Stimulated activated CD4-positive, alpha-beta T cell treated with anti-CD3 and anti-CD28 coated beads, Interleukin-12 subunit alpha, Interleukin-12 subunit beta, amount 100 ng/mL, for 4 hours (primary cell): ENCODE data around the gene PLXNB2.
"Not testable (repeated sequence)": the region's sequence is repeated elsewhere in the genome, so short reads cannot be mapped to it uniquely, and the experiment has no call there.

Source experiments
- DNase-seq: peaks from one replicate; pipeline ENCODE4 v3.0.0-alpha.2; 2020

Gene PLXNB2

GRCh38 chr22:50306753-50307749, at the start of gene PLXNB2:
TSS of gene PLXNB2 (minus strand) at chr22:50307646. CDS start at chr22:50290584, 17,062 bp downstream.
- peak; percentile 25 for DNase-seq

- DNase-seq = no peak
Measured at GRCh38 chr22:50357222-50357621, 49.8 kb upstream of the PLXNB2 start.

GRCh38 chr22:50356186-50356585, 48.7 kb upstream of the PLXNB2 start:
- DNase-seq = no peak

GRCh38 chr22:50348058-50348457, 40.6 kb upstream of the PLXNB2 start:
- DNase-seq = no peak

- DNase-seq = no peak
Measured at GRCh38 chr22:50347157-50347556, 39.7 kb upstream of the PLXNB2 start.

- no peak for DNase-seq
Measured at GRCh38 chr22:50346470-50346869, 39.0 kb upstream of the PLXNB2 start.

- no peak for DNase-seq
Measured at GRCh38 chr22:50343541-50343935, 36.1 kb upstream of the PLXNB2 start.

- peak; percentile 93 for DNase-seq
Measured at GRCh38 chr22:50342651-50343540, 35.5 kb upstream of the PLXNB2 start, which contains the start of gene PPP6R2. TSS of gene PPP6R2 (plus strand) at chr22:50343327. CDS start at chr22:50393909, 50,582 bp downstream.

- peak; percentile 87 for DNase-seq
Measured at GRCh38 chr22:50341977-50342650, 34.7 kb upstream of the PLXNB2 start.

GRCh38 chr22:50339945-50340879, 32.8 kb upstream of the PLXNB2 start:
- DNase-seq = no peak

- no peak for DNase-seq
Measured at GRCh38 chr22:50338860-50339462, 31.5 kb upstream of the PLXNB2 start.

- no peak for DNase-seq
Measured at GRCh38 chr22:50338042-50338573, 30.7 kb upstream of the PLXNB2 start.

- DNase-seq = no peak
Measured at GRCh38 chr22:50337262-50338041, 30.0 kb upstream of the PLXNB2 start.

- not testable (repeated sequence) for DNase-seq
Measured at GRCh38 chr22:50334433-50334832, 27.0 kb upstream of the PLXNB2 start.

- no peak for DNase-seq
Measured at GRCh38 chr22:50329236-50329635, 21.8 kb upstream of the PLXNB2 start.

- DNase-seq = no peak
Measured at GRCh38 chr22:50327711-50328019, 20.2 kb upstream of the PLXNB2 start.

- peak; percentile 72 for DNase-seq
Measured at GRCh38 chr22:50326956-50327710, 19.7 kb upstream of the PLXNB2 start, which contains the start of gene DENND6B. TSS of gene DENND6B (minus strand) at chr22:50327012. CDS start at chr22:50326988, 24 bp downstream.

GRCh38 chr22:50326225-50326955, 18.9 kb upstream of the PLXNB2 start:
- no peak for DNase-seq
